Right forelimb (tissue), 1 donor: ENCODE measurements around the gene NPTXR.

ENCODE experiments used
- DNase-seq: peaks from one replicate; pipeline ENCODE4 v3.0.0-alpha.2; 2018

NPTXR gene

GRCh38 chr22:38843657-38844314, at the start of gene NPTXR:
Gene NPTXR (minus strand): TSS chr22:38844028.
- peak; percentile 75 for DNase-seq

- no peak for DNase-seq
These were observed 47.4 kb upstream of the NPTXR start for GRCh38 chr22:38891256-38891655.

- no peak for DNase-seq
These were observed 46.5 kb upstream of the NPTXR start for GRCh38 chr22:38890377-38890776.

- DNase-seq = no peak
These were observed 42.5 kb upstream of the NPTXR start for GRCh38 chr22:38886333-38886732.

DNA sequence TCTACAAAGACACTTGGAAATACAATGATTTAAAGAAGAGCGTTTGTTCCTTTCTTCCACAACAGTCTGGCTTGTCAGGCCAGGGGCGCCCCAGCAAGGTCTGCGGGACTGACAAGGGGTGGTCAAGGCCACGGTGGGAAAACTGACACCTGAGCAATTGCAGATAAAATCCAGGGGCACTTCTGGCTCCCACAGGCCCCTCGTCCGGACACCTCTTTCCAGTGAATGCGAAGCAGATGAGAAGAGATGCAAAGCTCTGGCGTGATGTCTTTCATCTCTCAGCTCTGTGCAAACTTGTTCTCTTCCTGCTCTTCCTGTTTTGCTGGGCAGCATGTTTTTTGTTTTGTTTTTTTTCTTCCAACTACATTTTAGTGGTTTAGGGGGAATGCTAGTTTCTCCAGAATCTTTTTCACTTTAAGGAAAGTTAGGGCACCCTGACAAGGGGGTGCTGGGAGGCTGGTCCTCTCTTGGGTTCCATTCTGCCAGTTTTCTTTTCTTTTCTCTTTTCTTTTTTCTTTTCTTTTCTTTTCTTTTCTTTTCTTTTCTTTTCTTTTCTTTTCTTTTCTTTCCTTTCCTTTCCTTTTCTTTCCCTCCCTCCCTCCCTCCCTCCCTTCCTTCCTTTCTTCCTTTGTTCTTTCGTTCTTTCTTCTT, 39.3 kb upstream of the NPTXR start:
- DNase-seq = no peak

DNA sequence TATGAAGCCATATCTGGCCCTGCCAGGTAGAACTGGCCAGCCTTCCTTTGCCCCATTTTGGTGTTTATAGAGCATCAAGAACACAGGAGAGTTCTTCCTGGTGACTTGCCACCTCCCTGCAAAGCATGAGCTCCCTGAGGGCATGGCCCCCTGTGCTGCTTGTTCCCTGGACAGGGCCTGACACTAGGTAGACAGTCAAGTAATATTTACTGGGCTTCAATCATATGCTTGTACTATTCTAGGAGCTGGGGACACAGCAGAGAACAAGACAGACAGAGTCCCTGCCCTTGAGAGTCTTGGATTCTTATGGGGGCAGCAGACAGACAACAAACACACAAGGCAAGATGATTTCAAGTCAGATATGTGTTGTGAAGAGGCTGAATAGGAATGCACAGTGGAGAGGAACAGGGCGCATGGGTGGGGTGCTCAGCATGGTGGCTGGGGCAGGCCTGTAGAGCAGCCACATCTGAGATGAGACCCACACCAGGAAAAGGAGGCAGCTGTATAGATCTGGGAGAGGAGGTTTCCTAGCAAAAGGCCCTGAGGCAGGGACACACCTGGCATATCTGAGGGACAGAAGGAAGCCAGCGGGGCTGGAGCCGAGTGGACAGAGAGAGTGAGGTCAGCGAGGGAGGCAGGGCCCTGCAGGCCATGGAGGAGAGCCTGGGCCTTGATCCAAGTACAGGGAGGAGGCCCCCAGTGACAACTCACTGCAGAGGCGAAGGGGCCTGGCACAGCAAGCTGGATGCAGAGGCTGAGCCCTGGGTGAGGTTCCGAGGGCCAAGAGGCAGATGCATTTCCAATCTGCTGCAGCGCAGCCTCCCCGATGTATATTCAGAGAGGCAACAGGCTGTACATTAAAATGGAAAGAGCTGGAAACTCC, 38.4 kb upstream of the NPTXR start:
- no peak for DNase-seq

DNA sequence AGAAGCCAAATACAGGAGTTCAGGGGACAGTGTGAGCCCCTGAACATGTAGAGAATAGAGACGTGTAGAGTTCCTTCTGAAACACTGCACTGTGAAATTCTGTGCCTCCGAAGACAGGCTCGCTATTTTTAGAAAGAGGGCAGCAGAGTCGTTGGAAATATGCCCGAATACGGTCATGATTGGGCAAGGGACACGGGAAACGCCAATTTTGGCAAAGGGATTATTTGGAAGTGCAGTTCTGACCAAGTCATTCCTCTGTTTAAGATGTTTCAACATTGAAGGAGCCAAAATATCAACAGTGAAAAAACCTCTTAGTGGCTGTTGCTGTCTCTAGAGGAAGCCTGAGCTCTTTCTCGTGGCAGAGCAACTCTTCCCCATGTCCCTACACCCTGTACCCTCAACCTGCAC, 37.6 kb upstream of the NPTXR start:
- peak; percentile 74 for DNase-seq

DNA sequence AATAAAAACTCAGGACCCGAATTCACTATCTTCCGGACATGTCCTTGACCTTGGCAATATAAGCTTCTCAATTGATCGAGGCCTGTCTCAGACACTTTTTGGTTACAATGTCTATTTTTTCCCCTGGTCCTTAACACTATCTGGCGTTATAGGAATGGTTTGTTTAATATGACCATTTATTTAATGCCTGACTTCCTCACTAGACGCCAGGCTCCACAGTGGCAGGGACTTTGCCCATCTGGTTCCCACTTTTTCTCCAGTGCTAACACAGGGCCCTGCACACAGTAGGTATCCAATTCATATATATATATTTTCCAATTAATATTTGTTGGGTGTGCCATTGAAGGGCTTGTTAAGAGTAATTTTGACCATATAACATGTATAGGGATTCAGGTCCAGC, 36.1 kb upstream of the NPTXR start:
- no peak for DNase-seq

DNA sequence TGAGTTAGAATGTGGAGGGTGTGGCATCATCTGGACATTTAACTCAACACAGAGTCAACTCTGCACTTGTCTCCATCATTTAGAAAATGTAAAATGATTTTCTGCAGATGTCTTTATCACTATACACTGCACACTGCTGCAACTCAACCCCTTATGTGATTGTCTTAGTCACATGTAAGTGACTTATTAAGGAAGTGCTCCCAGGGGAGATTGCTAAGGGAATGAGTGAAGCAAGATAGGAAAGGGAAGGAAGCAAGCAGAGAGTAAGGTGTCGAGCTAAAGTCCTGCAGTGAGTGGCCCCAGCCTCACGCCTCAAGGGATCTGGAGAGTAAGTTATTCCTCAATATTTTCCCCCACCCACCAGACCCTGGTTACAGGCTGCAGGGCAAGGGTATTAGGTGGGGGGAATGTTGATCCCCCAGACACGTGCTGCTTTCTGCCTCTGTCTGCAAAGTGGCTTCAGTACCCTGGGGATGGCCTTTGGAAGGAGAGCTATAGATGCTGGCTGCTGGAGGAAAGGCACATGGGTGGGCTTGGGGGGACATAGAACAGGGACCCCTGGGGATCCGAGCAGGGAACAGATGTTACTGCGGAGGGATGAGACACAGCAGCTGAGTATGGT, 35.4 kb upstream of the NPTXR start:
- DNase-seq = no peak

DNA sequence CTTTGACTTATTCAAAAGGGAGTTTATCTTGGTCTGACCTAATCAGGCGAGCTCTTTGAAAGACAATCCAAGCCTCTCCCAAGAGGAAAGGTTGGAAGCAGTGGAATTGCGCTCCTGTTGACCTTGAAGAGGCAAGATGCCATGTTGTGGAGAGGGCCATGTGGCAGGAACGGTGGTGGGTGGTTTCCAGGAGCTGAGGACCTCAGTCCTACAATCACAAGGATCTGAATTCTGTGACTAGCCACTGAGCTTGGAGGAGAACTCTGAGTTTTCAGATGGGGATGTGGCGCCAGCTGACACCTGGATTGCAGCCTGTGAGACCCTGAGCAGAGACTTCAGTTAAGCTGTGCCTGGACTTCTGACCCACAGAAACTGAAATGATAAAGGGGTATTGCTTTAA, 34.2 kb upstream of the NPTXR start:
- no peak for DNase-seq

GRCh38 chr22:38874529-38875222, 30.8 kb upstream of the NPTXR start:
- no peak for DNase-seq

DNA sequence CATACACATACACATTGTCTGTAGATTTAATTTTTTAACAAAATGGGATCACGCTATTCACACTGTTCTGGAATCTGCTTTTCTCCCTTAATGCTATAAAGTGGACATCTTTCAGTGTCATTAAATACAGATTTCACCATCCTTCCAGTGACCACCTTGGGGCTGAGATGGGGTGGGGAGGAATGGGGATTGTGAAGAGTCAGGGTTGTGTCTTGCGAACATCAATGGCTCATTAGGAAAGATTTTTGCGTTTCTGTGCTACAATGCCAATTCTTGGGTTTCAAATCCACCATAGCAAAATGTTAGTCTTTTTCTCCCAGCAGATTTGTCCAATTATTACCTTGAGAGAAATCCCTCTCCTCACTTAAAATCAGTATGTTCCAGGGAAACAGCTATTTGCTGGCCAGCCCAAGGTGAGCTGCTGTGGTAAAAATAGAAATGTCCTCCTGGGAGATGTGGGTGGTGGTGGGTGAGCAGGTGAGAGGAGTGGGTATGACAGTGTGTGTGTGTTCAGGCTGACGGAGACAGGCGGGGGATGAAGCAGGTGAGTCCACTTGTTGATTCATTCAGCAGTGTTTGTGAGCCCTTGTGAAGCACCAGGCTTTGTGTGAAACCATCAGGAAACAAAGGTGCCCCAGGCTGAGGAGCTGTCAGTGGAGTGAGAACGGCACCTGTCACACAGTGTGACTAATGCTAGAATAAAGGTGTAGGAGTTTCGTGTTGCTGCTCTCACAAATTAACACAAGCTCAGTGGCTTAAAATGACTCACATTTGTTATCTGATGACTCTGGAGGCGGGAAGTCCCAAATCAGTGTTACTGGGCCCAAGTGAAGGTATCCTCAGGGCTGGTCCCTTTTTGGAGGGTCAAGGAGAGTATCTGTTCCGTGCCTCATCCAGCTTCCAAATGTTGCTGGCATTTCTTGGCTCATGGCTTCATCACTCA, 29.9 kb upstream of the NPTXR start:
- no peak for DNase-seq

DNA sequence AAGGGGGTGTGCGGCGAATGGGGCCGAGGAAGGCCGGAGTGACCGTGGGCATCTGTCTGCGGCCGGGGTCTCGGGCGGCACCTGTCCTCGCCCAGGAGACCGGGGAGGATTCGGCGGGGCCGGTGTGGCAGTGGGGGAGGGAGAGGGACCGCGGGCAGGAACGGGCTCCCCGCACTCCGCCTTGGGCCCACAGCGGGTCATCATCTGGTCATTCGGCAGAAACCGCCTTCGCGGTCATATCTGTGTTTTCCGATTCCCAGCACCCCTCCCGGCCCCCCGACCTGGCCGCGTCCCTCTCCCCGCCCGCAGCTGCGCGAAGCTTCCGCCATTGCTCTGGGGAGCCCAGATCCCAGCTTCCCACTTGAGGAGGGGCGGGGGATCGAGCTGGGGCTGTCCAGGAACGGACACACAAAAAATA, 29.0 kb upstream of the NPTXR start:
- peak; percentile 87 for DNase-seq

DNA sequence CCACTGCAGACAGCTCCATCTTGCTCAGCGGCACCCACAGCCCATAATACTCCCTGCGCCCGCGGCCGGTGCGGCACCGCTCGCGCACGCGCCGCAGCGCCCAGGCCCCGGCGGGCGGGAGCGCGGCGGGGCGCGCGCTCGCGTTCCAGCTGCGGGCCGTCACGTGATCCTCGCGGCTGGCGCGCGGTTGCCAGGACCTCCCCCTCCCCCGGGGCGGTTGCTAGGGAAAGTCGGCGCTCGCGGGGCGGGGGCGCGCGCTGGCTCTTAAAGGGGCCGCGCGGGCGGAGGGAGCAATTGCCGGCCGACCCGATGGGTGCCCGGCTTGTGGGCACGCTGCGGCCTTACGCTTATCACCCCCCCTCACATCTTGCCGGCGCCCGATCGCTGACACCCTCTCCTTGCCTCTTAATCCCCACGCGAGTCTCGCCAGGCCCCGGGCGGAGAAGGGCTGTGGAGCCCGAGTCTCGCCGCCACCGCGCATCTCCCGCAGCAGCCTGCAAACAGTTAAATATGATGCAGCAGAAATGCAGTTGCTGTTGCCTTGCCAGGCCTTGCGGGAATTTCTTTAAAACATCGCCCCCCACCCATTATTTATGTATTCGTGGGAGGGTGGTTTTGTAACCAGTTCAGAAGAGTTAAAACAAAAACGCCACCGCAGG, 28.5 kb upstream of the NPTXR start, which contains the start of gene CBX6:
CBX6 (minus strand) TSS at position 45 of the 659 bp plus-strand sequence; CDS start at position 19, 26 bp downstream.
- peak; percentile 99 for DNase-seq

DNA sequence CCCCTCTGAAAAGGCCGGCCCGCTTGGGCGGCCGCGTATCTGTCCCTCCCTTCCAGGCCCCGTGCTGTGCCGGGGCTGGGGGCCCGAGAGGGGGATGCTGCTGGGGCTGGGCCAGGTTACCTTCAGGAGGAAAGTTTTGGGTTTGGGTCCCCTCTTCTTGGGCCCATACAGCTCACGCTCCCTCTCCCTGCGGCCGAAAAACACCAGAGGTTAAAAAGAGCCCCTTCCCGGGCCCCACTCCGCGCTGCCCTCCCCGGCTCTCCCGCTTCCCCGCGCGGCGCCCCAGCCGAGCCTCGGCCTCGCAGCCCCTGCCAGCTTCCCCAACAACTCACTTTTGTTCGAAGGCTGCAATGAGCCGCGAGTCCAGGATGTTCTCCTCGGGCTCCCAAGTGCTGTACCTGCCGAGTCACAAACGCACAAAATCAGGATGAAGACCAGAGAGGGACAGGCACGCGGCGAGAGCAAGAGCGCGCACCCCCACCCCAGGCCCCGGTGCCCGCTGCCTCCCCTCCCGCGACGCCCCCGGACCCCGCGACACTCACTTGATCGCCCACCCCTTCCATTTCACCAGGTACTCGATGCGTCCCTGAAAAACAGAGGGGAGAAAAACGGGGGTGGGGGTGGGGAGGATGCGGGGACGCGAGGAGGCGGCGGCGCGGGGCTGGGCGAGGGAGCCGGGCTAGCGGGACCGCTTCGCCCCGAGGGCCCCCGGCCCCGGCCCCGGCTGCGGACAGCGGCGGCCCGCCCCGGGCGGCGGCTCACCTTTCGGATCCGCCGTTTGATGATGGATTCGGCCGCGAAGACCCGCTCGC, 27.7 kb upstream of the NPTXR start:
- peak; percentile 77 for DNase-seq

DNA sequence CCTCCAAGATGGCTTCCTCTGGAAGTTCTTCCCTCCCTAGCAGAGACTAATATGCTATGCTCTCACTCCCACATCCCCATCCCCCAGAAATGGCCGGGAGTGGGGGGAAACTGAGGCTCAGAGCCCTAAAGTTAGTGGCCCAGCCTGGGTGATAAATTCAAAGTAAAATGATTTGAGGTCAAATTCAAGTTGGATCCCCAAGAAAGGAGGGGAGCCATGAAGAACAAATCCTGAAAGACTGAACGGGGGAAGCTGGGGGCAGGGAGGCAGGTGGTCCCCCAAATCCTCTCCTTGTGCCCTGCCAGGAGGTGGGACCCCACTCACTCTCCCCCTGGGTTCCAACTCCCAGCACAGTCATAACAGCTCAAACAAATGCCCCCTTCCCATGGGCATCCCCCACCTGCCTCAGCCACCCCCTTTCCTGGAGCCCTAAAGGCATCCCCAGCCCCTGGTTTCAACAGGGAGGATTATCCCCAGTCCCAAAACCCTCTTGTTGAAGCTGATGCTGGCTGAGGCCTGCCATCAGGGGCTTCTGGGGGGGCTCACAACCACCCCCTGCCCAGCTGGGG, 27.0 kb upstream of the NPTXR start:
- no peak for DNase-seq

- DNase-seq = peak; percentile 88
These were observed 26.5 kb upstream of the NPTXR start for GRCh38 chr22:38870312-38870741.

DNA sequence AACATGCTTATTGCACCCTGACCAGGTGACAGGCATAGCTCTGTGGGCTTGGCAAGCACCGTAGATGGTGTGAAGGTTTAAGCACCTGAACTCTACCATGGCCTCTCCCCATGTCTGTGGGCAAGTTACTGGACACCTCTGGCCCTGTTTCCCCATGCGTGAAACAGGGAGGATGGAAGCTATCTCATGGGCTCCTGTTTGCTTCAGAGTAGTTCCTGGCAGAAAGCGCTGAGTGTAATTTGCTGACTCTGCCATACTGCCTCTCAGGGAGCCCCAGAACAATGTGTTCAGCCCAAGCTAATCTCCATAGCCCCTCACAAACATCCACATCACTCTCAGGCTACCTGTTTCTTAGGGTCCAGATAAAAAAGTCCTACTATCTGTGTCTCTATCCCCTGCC, 25.8 kb upstream of the NPTXR start:
- no peak for DNase-seq

GRCh38 chr22:38868886-38869381, 25.1 kb upstream of the NPTXR start:
- DNase-seq = peak; percentile 81
